ENCODE data around the gene PGA5.

DNA sequence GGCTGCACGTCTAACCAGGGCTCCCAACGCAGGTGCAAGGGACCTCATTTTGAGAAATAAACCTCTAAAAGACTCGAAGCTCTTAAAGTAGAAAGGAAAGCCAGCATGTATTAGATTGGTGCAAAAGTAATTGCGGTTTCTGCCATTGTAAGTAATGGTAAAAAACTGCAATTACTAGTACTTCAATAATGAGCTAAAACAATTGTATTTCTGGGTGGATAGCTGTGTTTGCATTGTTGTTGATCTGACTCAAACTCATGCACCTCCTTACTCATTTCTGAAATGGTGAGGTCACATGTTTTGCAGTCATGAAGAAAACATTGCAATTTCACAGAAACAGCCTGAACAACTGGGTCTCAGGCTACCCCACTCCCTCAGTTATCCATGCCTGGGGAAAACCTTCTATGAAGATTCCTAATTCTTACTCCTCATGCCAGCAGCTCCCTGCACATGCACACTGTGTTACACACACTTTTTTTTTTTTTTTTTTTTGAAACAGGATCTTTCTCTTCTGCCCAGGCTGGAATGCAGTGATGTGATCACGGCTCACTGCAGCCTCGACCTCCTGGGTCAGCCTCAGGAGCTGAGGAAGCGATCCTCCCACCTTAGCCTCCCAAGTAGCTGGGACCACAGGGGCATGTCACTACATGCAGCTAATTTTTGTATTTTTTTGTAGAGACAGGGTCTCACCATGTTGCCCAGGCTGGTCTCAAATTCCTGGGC lies 29.5 kb downstream of the PGA5 start:
- TF ChIP-seq, protein P1, sequence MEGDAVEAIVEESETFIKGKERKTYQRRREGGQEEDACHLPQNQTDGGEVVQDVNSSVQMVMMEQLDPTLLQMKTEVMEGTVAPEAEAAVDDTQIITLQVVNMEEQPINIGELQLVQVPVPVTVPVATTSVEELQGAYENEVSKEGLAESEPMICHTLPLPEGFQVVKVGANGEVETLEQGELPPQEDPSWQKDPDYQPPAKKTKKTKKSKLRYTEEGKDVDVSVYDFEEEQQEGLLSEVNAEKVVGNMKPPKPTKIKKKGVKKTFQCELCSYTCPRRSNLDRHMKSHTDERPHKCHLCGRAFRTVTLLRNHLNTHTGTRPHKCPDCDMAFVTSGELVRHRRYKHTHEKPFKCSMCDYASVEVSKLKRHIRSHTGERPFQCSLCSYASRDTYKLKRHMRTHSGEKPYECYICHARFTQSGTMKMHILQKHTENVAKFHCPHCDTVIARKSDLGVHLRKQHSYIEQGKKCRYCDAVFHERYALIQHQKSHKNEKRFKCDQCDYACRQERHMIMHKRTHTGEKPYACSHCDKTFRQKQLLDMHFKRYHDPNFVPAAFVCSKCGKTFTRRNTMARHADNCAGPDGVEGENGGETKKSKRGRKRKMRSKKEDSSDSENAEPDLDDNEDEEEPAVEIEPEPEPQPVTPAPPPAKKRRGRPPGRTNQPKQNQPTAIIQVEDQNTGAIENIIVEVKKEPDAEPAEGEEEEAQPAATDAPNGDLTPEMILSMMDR (IDR thresholded peaks at IDR 0.05 in 2 of 3, conservative IDR thresholded peaks at IDR 0.05 in 1 of 3; ENCODE audit: control insufficient read depth in 2 of 3, extremely low read depth in 1 of 3, insufficient read depth in 1 of 3, low read depth in 3 of 3, low read length in 3 of 3), result no peak
- no peak for TF ChIP-seq NR2C2 (IDR thresholded peaks at IDR 0.05; ENCODE audit: borderline replicate concordance, control insufficient read depth, insufficient read length, low read depth)
- TF ChIP-seq, protein P2, sequence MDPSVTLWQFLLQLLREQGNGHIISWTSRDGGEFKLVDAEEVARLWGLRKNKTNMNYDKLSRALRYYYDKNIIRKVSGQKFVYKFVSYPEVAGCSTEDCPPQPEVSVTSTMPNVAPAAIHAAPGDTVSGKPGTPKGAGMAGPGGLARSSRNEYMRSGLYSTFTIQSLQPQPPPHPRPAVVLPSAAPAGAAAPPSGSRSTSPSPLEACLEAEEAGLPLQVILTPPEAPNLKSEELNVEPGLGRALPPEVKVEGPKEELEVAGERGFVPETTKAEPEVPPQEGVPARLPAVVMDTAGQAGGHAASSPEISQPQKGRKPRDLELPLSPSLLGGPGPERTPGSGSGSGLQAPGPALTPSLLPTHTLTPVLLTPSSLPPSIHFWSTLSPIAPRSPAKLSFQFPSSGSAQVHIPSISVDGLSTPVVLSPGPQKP (IDR thresholded peaks at IDR 0.05; ENCODE audit: low read depth, low read length), result no peak
- no peak for TF ChIP-seq USF2 (IDR thresholded peaks at IDR 0.05; ENCODE audit: borderline replicate concordance, low read depth, low read length)
- TF ChIP-seq RBBP5 (conservative IDR thresholded peaks at IDR 0.05), result no peak
- no peak for TF ChIP-seq ZBTB33 (IDR thresholded peaks at IDR 0.05)
- no peak for TF ChIP-seq DPF2 (IDR thresholded peaks at IDR 0.05)
